ENCODE data around the gene ABHD14A.
"Not testable (repeated sequence)": the region's sequence is repeated elsewhere in the genome, so short reads cannot be mapped to it uniquely, and the experiment has no call there.

Gene ABHD14A

DNA sequence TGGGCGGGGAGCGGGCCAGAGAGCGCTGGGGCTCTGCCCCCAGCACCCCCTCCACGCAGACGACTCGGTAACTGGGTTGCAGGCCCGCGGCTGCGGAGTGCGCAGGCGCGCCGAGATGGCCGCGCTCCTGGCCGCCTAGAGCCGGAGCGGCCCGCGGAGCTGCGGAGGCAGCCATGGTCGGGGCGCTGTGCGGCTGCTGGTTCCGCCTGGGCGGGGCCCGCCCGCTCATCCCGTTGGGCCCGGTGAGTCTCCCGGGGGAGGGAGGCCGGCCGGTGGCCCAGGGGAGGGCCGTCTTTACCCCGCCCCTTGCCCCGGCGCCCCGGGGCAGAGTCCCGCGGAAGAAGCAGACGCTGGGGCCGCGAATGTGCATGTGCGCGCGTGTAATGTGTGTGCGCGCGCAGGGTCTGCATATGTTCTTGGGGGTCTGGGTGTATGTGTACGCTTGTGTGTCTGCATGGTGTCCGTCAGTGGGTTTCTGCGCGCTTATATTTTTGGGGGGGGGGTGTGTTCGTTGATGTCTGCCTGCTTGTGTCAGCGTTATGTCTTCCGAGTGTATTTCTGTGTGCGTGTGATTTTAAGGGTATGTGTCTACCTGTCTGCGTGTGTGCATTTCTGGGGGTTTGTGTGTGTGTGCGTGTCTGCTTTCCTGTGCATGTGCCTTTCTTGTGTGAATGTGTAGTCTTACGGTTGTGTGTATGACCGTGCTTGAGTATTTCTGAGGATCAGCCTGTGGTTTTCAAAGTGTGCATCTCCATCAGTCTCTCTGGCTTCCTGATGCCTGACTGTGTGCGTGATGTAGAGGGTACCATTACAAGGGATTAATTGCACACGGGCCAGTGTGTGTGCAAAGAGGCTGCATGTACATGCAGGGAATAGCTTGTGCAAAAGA is at the start of gene ABHD14A:
ABHD14A (plus strand) TSS at position 102 of the 889 bp plus-strand sequence; CDS start at position 174, 72 bp downstream.
- TF ChIP-seq CTCF (IDR thresholded peaks at IDR 0.05; ENCODE audit: low read depth, low read length), result no peak
- H3K4me3 ChIP-seq (replicated peaks in 1 of 2; ENCODE audit: low read depth in 2 of 2, low read length in 2 of 2), result peak within 1 kb of the TSS; percentile 75 to 82
- peak; percentile 59 to 74 for DNase-seq (ENCODE audit: low read depth in 2 of 2)

- H3K4me3 ChIP-seq (replicated peaks in 1 of 2; ENCODE audit: low read depth in 2 of 2, low read length in 2 of 2), result no peak overlapping the region
- TF ChIP-seq CTCF (IDR thresholded peaks at IDR 0.05; ENCODE audit: low read depth, low read length), result no peak
- DNase-seq (ENCODE audit: low read depth in 2 of 2), result no peak
Measured at GRCh38 chr3:51927061-51927977, 47.5 kb upstream of the ABHD14A start.

DNA sequence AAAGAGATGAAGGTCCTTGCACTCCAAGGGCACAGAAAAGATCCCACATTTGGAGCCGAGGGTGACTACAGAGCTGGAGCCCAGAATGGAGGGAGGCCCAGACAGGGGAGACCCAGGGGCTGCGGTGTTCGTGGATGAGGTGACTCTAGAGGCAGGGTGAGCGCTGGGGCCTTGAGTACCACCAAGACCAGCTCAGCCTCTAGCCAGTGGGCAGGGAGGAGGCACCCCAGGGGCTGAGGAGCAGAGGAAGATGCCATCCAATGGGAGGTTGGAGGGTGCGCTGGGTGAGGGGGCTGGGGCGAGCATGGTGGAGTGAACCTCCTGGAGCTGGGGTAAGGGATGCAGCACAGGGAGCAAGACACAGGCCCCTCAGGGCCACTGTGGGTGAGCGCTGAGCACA is 46.4 kb upstream of the ABHD14A start:
- no peak for DNase-seq (ENCODE audit: low read depth in 2 of 2)
- TF ChIP-seq CTCF (IDR thresholded peaks at IDR 0.05; ENCODE audit: low read depth, low read length), result no peak
- H3K4me3 ChIP-seq (replicated peaks in 1 of 2; ENCODE audit: low read depth in 2 of 2, low read length in 2 of 2), result no peak overlapping the region

GRCh38 chr3:51928981-51929380 is 45.9 kb upstream of the ABHD14A start:
- not testable (repeated sequence) for H3K4me3 ChIP-seq (replicated peaks in 1 of 2; ENCODE audit: low read depth in 2 of 2, low read length in 2 of 2); DNase-seq (ENCODE audit: low read depth in 2 of 2)

GRCh38 chr3:51929420-51930003 is 45.4 kb upstream of the ABHD14A start:
- no peak for TF ChIP-seq CTCF (IDR thresholded peaks at IDR 0.05; ENCODE audit: low read depth, low read length)
- no peak for DNase-seq (ENCODE audit: low read depth in 2 of 2)
- no peak overlapping the region for H3K4me3 ChIP-seq (replicated peaks in 1 of 2; ENCODE audit: low read depth in 2 of 2, low read length in 2 of 2)

DNA sequence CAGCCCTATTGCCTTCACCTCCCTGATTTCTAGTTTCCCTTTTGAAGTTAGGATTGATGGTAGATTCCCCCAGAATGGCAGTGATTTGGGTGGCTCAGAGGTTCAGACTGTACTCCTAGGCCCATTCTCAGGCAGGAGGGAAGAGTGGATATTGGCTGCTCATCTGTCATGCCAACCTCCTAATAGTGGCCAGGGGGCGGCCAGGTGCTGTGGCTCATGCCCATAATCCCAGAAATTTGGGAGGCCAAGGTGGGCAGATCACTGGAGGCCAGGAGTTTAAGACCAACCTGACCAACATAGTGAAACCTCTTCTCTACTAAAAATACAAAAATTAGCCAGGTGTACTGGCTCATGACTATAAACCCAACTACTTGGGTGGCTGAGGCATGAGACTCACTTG is 44.4 kb upstream of the ABHD14A start:
- no peak overlapping the region for H3K4me3 ChIP-seq (replicated peaks in 1 of 2; ENCODE audit: low read depth in 2 of 2, low read length in 2 of 2)
- DNase-seq (ENCODE audit: low read depth in 2 of 2), result no peak
- no peak for TF ChIP-seq CTCF (IDR thresholded peaks at IDR 0.05; ENCODE audit: low read depth, low read length)

Measured in cardiac fibroblast (primary cell).